ENCODE results near the gene SMIM10L2A.
"Not testable (repeated sequence)": the region's sequence is repeated elsewhere in the genome, so short reads cannot be mapped to it uniquely, and the experiment has no call there.

The SMIM10L2A gene

GRCh38 chrX:135421932-135422809, at the start of gene SMIM10L2A:
Gene SMIM10L2A, plus strand, starts transcription at chrX:135421944. Its CDS starts 188 bp downstream, at chrX:135422132.
- no peak for DNase-seq

- no peak for DNase-seq
Observed at GRCh38 chrX:135373357-135373756, 48.4 kb upstream of the SMIM10L2A start.

GRCh38 chrX:135382260-135382659, 39.5 kb upstream of the SMIM10L2A start:
- no peak for DNase-seq

- no peak for DNase-seq
Observed at GRCh38 chrX:135383249-135383648, 38.5 kb upstream of the SMIM10L2A start.

- peak; percentile 4 for DNase-seq
Observed at GRCh38 chrX:135384161-135384836, 37.4 kb upstream of the SMIM10L2A start.

GRCh38 chrX:135388841-135389240, 32.9 kb upstream of the SMIM10L2A start:
- no peak for DNase-seq

- DNase-seq, result no peak
Observed at GRCh38 chrX:135389243-135389642, 32.5 kb upstream of the SMIM10L2A start.

- DNase-seq, result no peak
Observed at GRCh38 chrX:135389717-135390116, 32.0 kb upstream of the SMIM10L2A start.

- no peak for DNase-seq
Observed at GRCh38 chrX:135391734-135392133, 30.0 kb upstream of the SMIM10L2A start.

GRCh38 chrX:135393051-135393450, 28.7 kb upstream of the SMIM10L2A start:
- DNase-seq, result no peak

GRCh38 chrX:135395064-135395463, 26.7 kb upstream of the SMIM10L2A start:
- no peak for DNase-seq

- DNase-seq, result no peak
Observed at GRCh38 chrX:135396109-135396508, 25.6 kb upstream of the SMIM10L2A start.

- no peak for DNase-seq
Observed at GRCh38 chrX:135396566-135396965, 25.2 kb upstream of the SMIM10L2A start.

- no peak for DNase-seq
Observed at GRCh38 chrX:135397652-135398051, 24.1 kb upstream of the SMIM10L2A start.

GRCh38 chrX:135403374-135403773, 18.4 kb upstream of the SMIM10L2A start:
- DNase-seq, result no peak

- not testable (repeated sequence) for DNase-seq
Observed at GRCh38 chrX:135406428-135406827, 15.3 kb upstream of the SMIM10L2A start.

GRCh38 chrX:135408794-135409193, 12.9 kb upstream of the SMIM10L2A start:
- DNase-seq, result no peak

- no peak for DNase-seq
Observed at GRCh38 chrX:135410861-135411627, 10.7 kb upstream of the SMIM10L2A start.

- no peak for DNase-seq
Observed at GRCh38 chrX:135411893-135412292, 9.9 kb upstream of the SMIM10L2A start.

- no peak for DNase-seq
Observed at GRCh38 chrX:135416546-135416945, 5.2 kb upstream of the SMIM10L2A start.

- DNase-seq, result no peak
Observed at GRCh38 chrX:135420831-135421230, 913 bp upstream of the SMIM10L2A start.

GRCh38 chrX:135421537-135421931, 210 bp upstream of the SMIM10L2A start:
- DNase-seq, result no peak

- not testable (repeated sequence) for DNase-seq
Observed at GRCh38 chrX:135422810-135423168, 1.0 kb downstream of the SMIM10L2A start.
